TTC549 (cell line): ENCODE results near the gene MICAL2.

Experiments used
- FAIRE-seq: peaks from 2 replicates; lab custom pipeline; 2012; peaks lifted over from hg19 to GRCh38; lab: Jason Lieb, UNC

The MICAL2 gene

GRCh38 chr11:12110201-12110713 is at the start of gene MICAL2:
Gene MICAL2 (plus strand): TSS chr11:12110590. CDS start chr11:12162156, 51,566 bp downstream.
- no peak for FAIRE-seq

- no peak for FAIRE-seq
These were observed 48.4 kb upstream of the MICAL2 start for GRCh38 chr11:12061851-12062560.

- no peak for FAIRE-seq
These were observed 47.1 kb upstream of the MICAL2 start for GRCh38 chr11:12063251-12063650.

GRCh38 chr11:12064136-12064953 is 46.0 kb upstream of the MICAL2 start:
- FAIRE-seq, result no peak

GRCh38 chr11:12064954-12065280 is 45.5 kb upstream of the MICAL2 start:
- no peak for FAIRE-seq

GRCh38 chr11:12066056-12066798 is 44.2 kb upstream of the MICAL2 start:
- FAIRE-seq, result no peak

- FAIRE-seq, result peak; percentile 5
These were observed 43.4 kb upstream of the MICAL2 start for GRCh38 chr11:12066799-12067508.

- no peak for FAIRE-seq
These were observed 42.5 kb upstream of the MICAL2 start for GRCh38 chr11:12067796-12068357.

GRCh38 chr11:12069066-12069676 is 41.2 kb upstream of the MICAL2 start:
- no peak for FAIRE-seq

- no peak for FAIRE-seq
These were observed 39.7 kb upstream of the MICAL2 start for GRCh38 chr11:12070446-12071267.

GRCh38 chr11:12071574-12071973 is 38.8 kb upstream of the MICAL2 start:
- FAIRE-seq, result no peak

GRCh38 chr11:12073436-12073835 is 37.0 kb upstream of the MICAL2 start:
- FAIRE-seq, result no peak

- no peak for FAIRE-seq
These were observed 36.5 kb upstream of the MICAL2 start for GRCh38 chr11:12073886-12074285.

GRCh38 chr11:12074529-12075195 is 35.7 kb upstream of the MICAL2 start:
- no peak for FAIRE-seq

- FAIRE-seq, result no peak
These were observed 35.1 kb upstream of the MICAL2 start for GRCh38 chr11:12075291-12075690.

GRCh38 chr11:12075822-12076821 is 34.3 kb upstream of the MICAL2 start:
- FAIRE-seq, result no peak

- FAIRE-seq, result no peak
These were observed 33.4 kb upstream of the MICAL2 start for GRCh38 chr11:12076840-12077534.
